Spleen (tissue), 7 donors: ENCODE measurements around the gene MLNR.

Experiments used
- CTCF ChIP-seq, 11 experiments: fragments of 200-600 bp in 7 of 11; fragments of 450-650 bp in 4 of 11; sonication (generic) in 4 of 11; IDR thresholded peaks in 8 of 11; conservative IDR thresholded peaks in 3 of 11; 1 replicate in 7 of 11; 2 replicates in 4 of 11; pipeline versions ENCODE4 v1.4.0 to v1.8.0; 2016 to 2021; ENCODE audit warnings: antibody characterized with exemption in 11 of 11, inconsistent platforms in 4 of 11, mild to moderate bottlenecking in 1 of 11
- POLR2A ChIP-seq, 3 donors: fragments of 450-650 bp; IDR thresholded peaks; one replicate each; pipeline ENCODE4 v1.5.1; 2017; ENCODE audit warnings: antibody characterized with exemption in 3 of 3, mild to moderate bottlenecking in 1 of 3
- POLR2AphosphoS5 ChIP-seq, 3 donors: sonication (generic); formaldehyde crosslinking; IDR thresholded peaks; one replicate each; pipeline ENCODE4 v1.5.1; 2017; ENCODE audit warnings: antibody characterized with exemption in 3 of 3
- donor health status: DM: no; HTN: no; CAD: no; lungs with moderate emphysema.
- donor health status: DM: no; HTN: no; CAD: no.
- donor health status: DM: no; HTN: no; CAD: no.

- TF ChIP-seq CTCF (IDR thresholded peaks at IDR 0.05 in 8 of 11, conservative IDR thresholded peaks at IDR 0.05 in 3 of 11) (no peak), POLR2A (IDR thresholded peaks at IDR 0.05) (no peak), POLR2AphosphoS5 (IDR thresholded peaks at IDR 0.05) (no peak)
Observed at GRCh38 chr13:49220856-49221589, 885 bp downstream of the MLNR start.
